HG03045 (cell line): ENCODE results near the gene NCAPD2.
A peak's percentile ranks its signal among the peaks of the same experiment; 100 is the strongest.
"Not testable (repeated sequence)": the region's sequence is repeated elsewhere in the genome, so short reads cannot be mapped to it uniquely, and the experiment has no call there.

ENCODE experiments used
- ATAC-seq: cut with Tn5 transposase; IDR thresholded peaks from one replicate; pipeline ENCODE4 v1.9.1; 2021; ENCODE audit warnings: mild to moderate bottlenecking, moderate library complexity; ENCODE audit not compliant: unreplicated experiment

Gene NCAPD2

GRCh38 chr12:6462234-6462995 is 31.5 kb upstream of the NCAPD2 start:
- no peak for ATAC-seq

GRCh38 chr12:6463216-6463615 is 30.7 kb upstream of the NCAPD2 start:
- ATAC-seq: no peak

- no peak for ATAC-seq
Measured at GRCh38 chr12:6463858-6464257, 30.0 kb upstream of the NCAPD2 start.

GRCh38 chr12:6464531-6464930 is 29.4 kb upstream of the NCAPD2 start:
- no peak for ATAC-seq

- no peak for ATAC-seq
Measured at GRCh38 chr12:6465467-6466183, 28.3 kb upstream of the NCAPD2 start.

GRCh38 chr12:6466184-6466573 is 27.7 kb upstream of the NCAPD2 start:
- ATAC-seq: no peak

GRCh38 chr12:6466751-6467150 is 27.2 kb upstream of the NCAPD2 start:
- not testable (repeated sequence) for ATAC-seq

- not testable (repeated sequence) for ATAC-seq
Measured at GRCh38 chr12:6467571-6468282, 26.2 kb upstream of the NCAPD2 start.

- ATAC-seq: no peak
Measured at GRCh38 chr12:6468283-6468575, 25.7 kb upstream of the NCAPD2 start.

- ATAC-seq: no peak
Measured at GRCh38 chr12:6469092-6469491, 24.8 kb upstream of the NCAPD2 start.

GRCh38 chr12:6469609-6470374 is 24.1 kb upstream of the NCAPD2 start:
- ATAC-seq: no peak

GRCh38 chr12:6470375-6471163 is 23.3 kb upstream of the NCAPD2 start, which contains the start of gene VAMP1:
TSS of gene VAMP1 (minus strand) at chr12:6470677. CDS start at chr12:6470531, 146 bp downstream.
- peak; percentile 88 for ATAC-seq

GRCh38 chr12:6471989-6472360 is 21.9 kb upstream of the NCAPD2 start:
- no peak for ATAC-seq

- no peak for ATAC-seq
Measured at GRCh38 chr12:6472491-6472890, 21.4 kb upstream of the NCAPD2 start.

GRCh38 chr12:6475233-6475975 is 18.5 kb upstream of the NCAPD2 start:
- ATAC-seq: not testable (repeated sequence)

GRCh38 chr12:6476489-6476888 is 17.4 kb upstream of the NCAPD2 start:
- no peak for ATAC-seq

- not testable (repeated sequence) for ATAC-seq
Measured at GRCh38 chr12:6477601-6478377, 16.1 kb upstream of the NCAPD2 start.

- ATAC-seq: no peak
Measured at GRCh38 chr12:6478416-6478815, 15.5 kb upstream of the NCAPD2 start.

GRCh38 chr12:6488240-6488639 is 5.7 kb upstream of the NCAPD2 start:
- no peak for ATAC-seq
